Coronary artery (tissue), 2 donors: ENCODE data around the gene RGL1.

Experiments
- DNase-seq: peaks from one replicate; pipeline ENCODE4 v3.0.0-alpha.2; 2017; ENCODE audit warnings: low spot score
- H3K27ac ChIP-seq, 2 donors: fragments of 200-600 bp; sonication (generic); one replicate each; pipeline ENCODE4 v1.5.1; 2016 to 2019
- H3K4me3 ChIP-seq: fragments of 200-600 bp; sonication (generic); 2 replicates; pipeline ENCODE4 v1.5.1; 2016; ENCODE audit warnings: mild to moderate bottlenecking, moderate library complexity
- CTCF ChIP-seq: fragments of 200-600 bp; sonication (generic); IDR thresholded peaks from one replicate; pipeline ENCODE4 v1.5.1; 2019; ENCODE audit warnings: antibody characterized with exemption

The RGL1 gene

DNA sequence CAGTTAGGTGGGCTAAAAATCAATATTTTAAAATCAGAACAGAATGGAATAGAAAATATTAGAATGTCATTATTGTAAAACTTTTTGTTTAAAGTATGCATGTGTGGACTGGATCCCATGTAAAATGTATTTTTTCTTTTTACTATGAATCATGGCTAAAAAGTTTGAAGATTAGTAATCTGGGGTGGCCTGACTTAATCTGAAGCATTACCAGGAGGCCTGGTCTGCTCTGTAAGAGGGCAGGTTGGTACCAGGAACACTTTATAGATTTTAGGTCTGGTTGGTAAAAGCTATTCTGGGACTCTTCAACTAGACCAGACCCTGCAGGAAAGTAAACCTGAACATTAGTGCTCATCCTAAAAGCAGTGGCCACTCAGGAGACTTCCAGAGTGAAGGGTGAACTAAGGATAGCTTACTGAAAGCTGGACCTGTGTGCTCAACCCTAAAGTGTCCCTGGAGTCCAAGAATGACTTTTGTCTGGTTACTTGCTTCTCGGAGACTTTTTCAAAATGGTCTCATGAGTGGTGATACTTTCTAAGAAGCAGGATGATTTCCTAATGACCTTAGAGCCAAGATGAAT lies 16.5 kb downstream of the RGL1 start:
- Histone ChIP-seq H3K4me3 (no peak overlapping the region), H3K27ac (peak overlapping the region; percentile 61 to 73)
- DNase-seq: no peak
- TF ChIP-seq CTCF: no peak

DNA sequence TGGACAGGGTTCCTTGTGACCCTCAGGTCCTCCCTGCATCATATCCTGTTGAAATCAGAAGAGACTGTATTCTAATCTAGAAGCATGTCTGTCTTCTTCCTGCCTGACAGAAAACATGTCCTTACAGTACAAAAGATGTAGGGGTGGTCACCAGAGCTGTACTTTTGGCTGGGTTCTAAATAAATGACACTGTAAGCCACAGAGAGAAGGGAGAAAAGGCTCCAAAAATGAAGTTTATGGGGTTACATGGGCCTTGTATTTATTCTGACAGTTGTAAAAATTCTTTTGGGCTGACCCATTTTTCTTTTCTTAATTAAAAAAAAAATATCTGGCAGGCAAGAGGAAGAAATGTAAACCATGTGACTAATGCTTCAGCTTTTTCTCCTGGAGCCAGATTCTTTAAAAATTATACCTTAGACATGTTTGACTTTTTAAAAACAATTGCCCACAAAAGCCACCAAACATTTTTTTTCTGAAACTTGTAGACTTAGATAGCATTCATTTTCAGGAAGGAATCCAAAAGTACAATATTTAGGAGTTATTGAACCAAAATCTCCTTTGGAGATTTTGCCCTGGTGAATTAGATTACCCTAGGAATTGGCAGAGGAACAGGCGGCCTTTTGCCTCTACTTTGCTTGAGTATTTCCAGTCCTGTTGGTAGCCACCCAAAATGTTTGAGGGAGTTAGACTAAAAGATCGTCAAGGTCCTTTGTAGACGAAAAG lies 17.1 kb downstream of the RGL1 start:
- no peak overlapping the region for H3K4me3 ChIP-seq
- peak overlapping the region; percentile 61 to 73 for H3K27ac ChIP-seq
- TF ChIP-seq CTCF: no peak
- DNase-seq: no peak

GRCh38 chr1:183824291-183824690 lies 19.4 kb downstream of the RGL1 start:
- no peak for TF ChIP-seq CTCF
- H3K4me3 ChIP-seq: no peak overlapping the region
- H3K27ac ChIP-seq: no peak overlapping the region
- no peak for DNase-seq

DNA sequence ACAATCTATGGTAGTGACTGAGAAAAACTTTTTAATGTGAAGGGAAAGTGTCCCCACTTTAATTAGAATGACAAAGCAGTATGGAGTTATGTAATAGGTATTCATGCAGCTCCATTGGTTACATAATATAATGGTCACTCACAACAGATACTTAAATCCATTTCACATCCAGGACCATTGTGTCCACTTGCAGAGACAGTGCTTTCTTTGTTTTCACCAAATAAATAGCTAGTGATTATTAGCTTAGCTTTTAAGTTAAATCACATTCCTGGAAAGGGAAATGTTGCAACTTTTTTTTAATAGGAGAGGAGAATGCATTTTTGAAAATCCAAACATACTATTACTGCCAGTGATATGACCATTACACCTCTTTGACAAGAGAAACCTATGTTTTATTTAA lies 22.9 kb downstream of the RGL1 start:
- no peak for DNase-seq
- TF ChIP-seq CTCF: no peak
- Histone ChIP-seq H3K27ac (no peak overlapping the region), H3K4me3 (no peak overlapping the region)

DNA sequence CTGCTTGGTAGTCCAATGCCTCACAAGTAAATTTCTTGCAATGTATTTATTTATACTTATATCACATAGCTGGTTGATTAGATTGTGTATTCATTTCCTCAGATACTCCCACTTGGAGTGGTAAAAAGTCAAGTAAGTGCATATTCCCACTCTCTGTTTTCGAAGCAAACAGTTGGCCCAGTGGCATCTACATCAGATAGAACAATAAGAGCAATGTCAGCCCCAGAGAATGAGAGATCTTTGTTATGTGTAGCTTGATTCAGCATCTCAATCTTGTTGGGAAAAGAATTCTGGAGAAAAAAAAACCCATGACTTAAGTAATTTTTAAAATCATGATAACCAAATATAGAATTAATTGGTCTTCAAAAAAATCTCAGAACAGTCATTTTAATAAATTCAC lies 25.5 kb downstream of the RGL1 start:
- no peak for DNase-seq
- Histone ChIP-seq H3K27ac (no peak overlapping the region), H3K4me3 (no peak overlapping the region)
- no peak for TF ChIP-seq CTCF

GRCh38 chr1:183831311-183831710 lies 26.4 kb downstream of the RGL1 start:
- no peak for DNase-seq
- H3K4me3 ChIP-seq: no peak overlapping the region
- TF ChIP-seq CTCF: no peak
- no peak overlapping the region for H3K27ac ChIP-seq

- Histone ChIP-seq H3K27ac (no peak overlapping the region), H3K4me3 (no peak overlapping the region)
- no peak for DNase-seq
- TF ChIP-seq CTCF: no peak
These were observed 27.5 kb downstream of the RGL1 start for GRCh38 chr1:183832459-183832858.
